ENCODE measurements around the gene AKR1D1. TPM values are rescaled to one million over a fixed set of nuclear protein-coding genes. Genes with fewer than 3 reads are reported as not detected.
A peak's percentile ranks its signal among the peaks of the same experiment; 100 is the strongest.

AKR1D1 gene
- total and polyA plus RNA-seq, 10 of the 15 experiments (the other 5 are each of a cell fraction or from before 2014, with no cell fraction given), result 0.09 to 0.34 TPM; not detected in 8

DNA sequence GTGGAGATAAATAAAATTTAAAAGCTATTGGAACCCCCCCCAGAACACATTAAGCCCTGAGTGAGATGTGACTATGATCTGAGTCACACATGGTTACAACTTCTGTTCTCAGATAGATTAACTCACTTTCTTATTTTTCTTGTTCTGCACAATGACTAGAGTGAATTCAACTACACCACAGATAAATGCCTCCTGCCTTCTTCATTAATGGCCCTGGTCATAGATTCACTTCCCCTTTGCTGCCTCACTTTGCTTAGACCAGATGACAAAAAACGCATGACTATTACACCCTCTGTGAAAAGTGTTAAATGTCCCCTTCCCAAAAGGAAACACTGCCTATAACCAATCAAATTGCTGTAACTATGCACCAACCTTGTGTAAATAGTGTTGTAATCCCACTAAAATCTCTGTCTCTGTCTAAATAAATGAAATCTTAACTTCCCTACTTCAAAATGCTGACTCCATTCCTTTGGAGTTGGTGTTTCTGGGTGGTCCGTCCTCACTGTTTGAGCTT is 49.4 kb downstream of the AKR1D1 start:
- peaks cover 7% of the 10 kb centered on the region for H3K4me1 ChIP-seq (ENCODE audit: control insufficient read depth, insufficient read depth, low read length)
- POLR2A ChIA-PET, result interaction anchor here (0.5 to 1.3 kb wide), 5 partner anchors 10 to 455 kb away, joined by 3 to 4 read pairs (median 3); no protein-coding TSS in a partner anchor
- H4K20me1 ChIP-seq (ENCODE audit: control insufficient read depth, insufficient read depth), result no peaks in the 10 kb centered on the region
- in situ Hi-C loops (cut with MboI) (no loop called here), intact Hi-C loops (cut with micrococcal nuclease; ENCODE audit: unreplicated experiment) (no loop called here)
- CTCF ChIA-PET, result interaction anchor here (0.6 kb wide), 1 partner anchor 222 kb away, joined by 3 read pairs; no protein-coding TSS in a partner anchor
- 47% methylated on average over 2 of the region's 2 CpGs for WGBS (ENCODE audit: insufficient coverage, insufficient replicate concordance, low lambda C conversion rate, missing lambda C conversion rate)
- H3K9me3 ChIP-seq (replicated peaks; ENCODE audit: control insufficient read depth, insufficient read depth, low read length), result no peaks in the 10 kb centered on the region; the same call in 2 of the 3 replicates
- DNase-seq (ENCODE audit: low read depth, low spot score), result peak; percentile 50
- RAD21 ChIA-PET (ENCODE audit: unreplicated experiment), result interaction anchor here (0.8 to 2.3 kb wide), 3 partner anchors 25 to 110 kb away, joined by 3 to 7 read pairs (median 3); no protein-coding TSS in a partner anchor
- H2AFZ ChIP-seq (ENCODE audit: control insufficient read depth, low read depth, low read length), result peak overlapping the region; percentile 75
- FAIRE-seq, result peak; percentile 49
- ATAC-seq, result peak; percentile 98
- H3K9ac ChIP-seq (ENCODE audit: control insufficient read depth, insufficient read depth, low read length), result no peak overlapping the region
- H3K4me2 ChIP-seq (ENCODE audit: control insufficient read depth, insufficient read depth), result no peak overlapping the region
- no peaks in the 10 kb centered on the region for H3K36me3 ChIP-seq (ENCODE audit: control insufficient read depth in 2 of 2, insufficient read depth in 2 of 2, low read length in 1 of 2)
- H3K27ac ChIP-seq (ENCODE audit: control insufficient read depth, insufficient read depth), result no peak overlapping the region
- BruUV-seq (replicated peaks), result no TSS peak
- no peaks in the 10 kb centered on the region for H3K79me2 ChIP-seq (ENCODE audit: control insufficient read depth, insufficient read depth, low read length)
- H3K27me3 ChIP-seq (replicated peaks in 1 of 2; ENCODE audit: control insufficient read depth in 2 of 2, insufficient read depth in 2 of 2, low read length in 1 of 2), result no peaks in the 10 kb centered on the region
- SMC1A ChIA-PET (ENCODE audit: uncharacterized antibody, unreplicated experiment), result interaction anchor here (0.7 to 1.5 kb wide), 6 partner anchors 10 to 613 kb away, joined by 3 to 4 read pairs (median 3); no protein-coding TSS in a partner anchor
- no peak overlapping the region for H3K4me3 ChIP-seq
- TF ChIP-seq TARDBP (IDR thresholded peaks at IDR 0.05; ENCODE audit: borderline replicate concordance) (no peak), EP300 (IDR thresholded peaks at IDR 0.05; ENCODE audit: borderline replicate concordance in 1 of 2, control insufficient read depth in 1 of 2, low read depth in 2 of 2, low read length in 2 of 2) (peak; percentile 43 to 59; a peak in 2 of 4 replicates), SUPT20H (IDR thresholded peaks at IDR 0.05; ENCODE audit: borderline replicate concordance, control insufficient read depth, low read depth, low read length) (no peak), BMI1 (IDR thresholded peaks at IDR 0.05; ENCODE audit: borderline replicate concordance) (peak; percentile 15; the same call in 1 of the 2 replicates), ATF7 (IDR thresholded peaks at IDR 0.05; ENCODE audit: low read depth) (peak; percentile 84), NFIC (IDR thresholded peaks at IDR 0.05; ENCODE audit: low read depth, low read length) (no peak), IKZF1 (conservative IDR thresholded peaks at IDR 0.05) (peak; percentile 35; the same call in 1 of the 2 replicates), SRF (IDR thresholded peaks at IDR 0.05; ENCODE audit: low read depth in 2 of 2, low read length in 2 of 2) (no peak), MTA2 (IDR thresholded peaks at IDR 0.05; ENCODE audit: low read depth) (peak; percentile 90), CHD2 (IDR thresholded peaks at IDR 0.05; ENCODE audit: borderline replicate concordance, low read depth, low read length) (peak; percentile 44; the same call in 1 of the 2 replicates), TBL1XR1 (IDR thresholded peaks at IDR 0.05; ENCODE audit: low read depth, low read length) (no peak), DPF2 (IDR thresholded peaks at IDR 0.05) (peak; percentile 61), SIX5 (IDR thresholded peaks at IDR 0.05; ENCODE audit: low read depth, low read length, severe bottlenecking) (no peak), POLR2AphosphoS5 (IDR thresholded peaks at IDR 0.05; ENCODE audit: low read length) (no peak), NBN (IDR thresholded peaks at IDR 0.05) (peak; percentile 67; the same call in 1 of the 2 replicates), FOXM1 (IDR thresholded peaks at IDR 0.05; ENCODE audit: low read depth, low read length) (no peak), LARP7 (IDR thresholded peaks at IDR 0.05) (no peak), BCL11A (IDR thresholded peaks at IDR 0.05; ENCODE audit: low read depth, low read length) (peak; percentile 53; the same call in 1 of the 2 replicates)
- TF ChIP-seq, protein P1, sequence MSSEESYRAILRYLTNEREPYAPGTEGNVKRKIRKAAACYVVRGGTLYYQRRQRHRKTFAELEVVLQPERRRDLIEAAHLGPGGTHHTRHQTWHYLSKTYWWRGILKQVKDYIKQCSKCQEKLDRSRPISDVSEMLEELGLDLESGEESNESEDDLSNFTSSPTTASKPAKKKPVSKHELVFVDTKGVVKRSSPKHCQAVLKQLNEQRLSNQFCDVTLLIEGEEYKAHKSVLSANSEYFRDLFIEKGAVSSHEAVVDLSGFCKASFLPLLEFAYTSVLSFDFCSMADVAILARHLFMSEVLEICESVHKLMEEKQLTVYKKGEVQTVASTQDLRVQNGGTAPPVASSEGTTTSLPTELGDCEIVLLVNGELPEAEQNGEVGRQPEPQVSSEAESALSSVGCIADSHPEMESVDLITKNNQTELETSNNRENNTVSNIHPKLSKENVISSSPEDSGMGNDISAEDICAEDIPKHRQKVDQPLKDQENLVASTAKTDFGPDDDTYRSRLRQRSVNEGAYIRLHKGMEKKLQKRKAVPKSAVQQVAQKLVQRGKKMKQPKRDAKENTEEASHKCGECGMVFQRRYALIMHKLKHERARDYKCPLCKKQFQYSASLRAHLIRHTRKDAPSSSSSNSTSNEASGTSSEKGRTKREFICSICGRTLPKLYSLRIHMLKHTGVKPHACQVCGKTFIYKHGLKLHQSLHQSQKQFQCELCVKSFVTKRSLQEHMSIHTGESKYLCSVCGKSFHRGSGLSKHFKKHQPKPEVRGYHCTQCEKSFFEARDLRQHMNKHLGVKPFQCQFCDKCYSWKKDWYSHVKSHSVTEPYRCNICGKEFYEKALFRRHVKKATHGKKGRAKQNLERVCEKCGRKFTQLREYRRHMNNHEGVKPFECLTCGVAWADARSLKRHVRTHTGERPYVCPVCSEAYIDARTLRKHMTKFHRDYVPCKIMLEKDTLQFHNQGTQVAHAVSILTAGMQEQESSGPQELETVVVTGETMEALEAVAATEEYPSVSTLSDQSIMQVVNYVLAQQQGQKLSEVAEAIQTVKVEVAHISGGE (CRISPR knock-in tag; IDR thresholded peaks at IDR 0.05), result no peak
- TF ChIP-seq, protein P2, sequence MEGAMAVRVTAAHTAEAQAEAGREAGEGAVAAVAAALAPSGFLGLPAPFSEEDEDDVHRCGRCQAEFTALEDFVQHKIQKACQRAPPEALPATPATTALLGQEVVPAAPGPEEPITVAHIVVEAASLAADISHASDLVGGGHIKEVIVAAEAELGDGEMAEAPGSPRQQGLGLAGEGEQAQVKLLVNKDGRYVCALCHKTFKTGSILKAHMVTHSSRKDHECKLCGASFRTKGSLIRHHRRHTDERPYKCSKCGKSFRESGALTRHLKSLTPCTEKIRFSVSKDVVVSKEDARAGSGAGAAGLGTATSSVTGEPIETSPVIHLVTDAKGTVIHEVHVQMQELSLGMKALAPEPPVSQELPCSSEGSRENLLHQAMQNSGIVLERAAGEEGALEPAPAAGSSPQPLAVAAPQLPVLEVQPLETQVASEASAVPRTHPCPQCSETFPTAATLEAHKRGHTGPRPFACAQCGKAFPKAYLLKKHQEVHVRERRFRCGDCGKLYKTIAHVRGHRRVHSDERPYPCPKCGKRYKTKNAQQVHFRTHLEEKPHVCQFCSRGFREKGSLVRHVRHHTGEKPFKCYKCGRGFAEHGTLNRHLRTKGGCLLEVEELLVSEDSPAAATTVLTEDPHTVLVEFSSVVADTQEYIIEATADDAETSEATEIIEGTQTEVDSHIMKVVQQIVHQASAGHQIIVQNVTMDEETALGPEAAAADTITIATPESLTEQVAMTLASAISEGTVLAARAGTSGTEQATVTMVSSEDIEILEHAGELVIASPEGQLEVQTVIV (IDR thresholded peaks at IDR 0.05; ENCODE audit: borderline replicate concordance, partially characterized antibody), result no peak

Measured in GM12878 (cell line).